Omental fat pad (tissue), 4 donors: ENCODE measurements around the gene TGFBR3. TPM values are rescaled to one million over a fixed set of nuclear protein-coding genes. Genes with fewer than 3 reads are reported as not detected.
A peak's percentile ranks its signal among the peaks of the same experiment; 100 is the strongest.

ENCODE experiments used
- ATAC-seq: fragments of 150-250 bp; one replicate; pipeline ENCODE4 v1.9.1; 2016; ENCODE audit warnings: mild to moderate bottlenecking, moderate library complexity; ENCODE audit not compliant: low FRiP score
- DNase-seq: peaks from one replicate; pipeline ENCODE4 v3.0.0-alpha.2; 2019; ENCODE audit warnings: low spot score
- CTCF ChIP-seq, 3 donors: fragments of 450-650 bp; IDR thresholded peaks; one replicate each; pipeline ENCODE4 v1.5.1; 2016 to 2017; ENCODE audit warnings: antibody characterized with exemption in 3 of 3, mild to moderate bottlenecking in 3 of 3, moderate library complexity in 2 of 3
- total RNA-seq, 4 donors: library from RNA; depleted of rRNA; stranded (reverse); fragments of >200 nt; gene quantifications; one replicate each; pipeline ENCODE4 v1.1.0, GENCODE V29; 2016

Gene TGFBR3
- total RNA-seq, 4 donors from 2014 or later: 104 to 267 (median 196) TPM

GRCh38 chr1:91817211-91817905 lies 68.6 kb downstream of the TGFBR3 start:
- DNase-seq (no peak), ATAC-seq (peak; percentile 55)
- no peak for TF ChIP-seq CTCF (IDR thresholded peaks at IDR 0.05)

- DNase-seq: no peak
- no peak for TF ChIP-seq CTCF (IDR thresholded peaks at IDR 0.05)
- ATAC-seq: no peak
Observed at GRCh38 chr1:91816031-91816430, 69.9 kb downstream of the TGFBR3 start.

GRCh38 chr1:91814448-91814847 lies 71.5 kb downstream of the TGFBR3 start:
- DNase-seq: no peak
- no peak for ATAC-seq
- TF ChIP-seq CTCF (IDR thresholded peaks at IDR 0.05): no peak

- ATAC-seq (no peak), DNase-seq (no peak)
- TF ChIP-seq CTCF (IDR thresholded peaks at IDR 0.05): no peak
Observed at GRCh38 chr1:91813813-91814212, 72.1 kb downstream of the TGFBR3 start.

- ATAC-seq (no peak), DNase-seq (no peak)
- no peak for TF ChIP-seq CTCF (IDR thresholded peaks at IDR 0.05)
Observed at GRCh38 chr1:91811363-91812025, 74.5 kb downstream of the TGFBR3 start.

- no peak for TF ChIP-seq CTCF (IDR thresholded peaks at IDR 0.05)
- ATAC-seq: no peak
- DNase-seq: no peak
Observed at GRCh38 chr1:91809317-91809716, 76.6 kb downstream of the TGFBR3 start.
